Tibial nerve (tissue), 3 donors: ENCODE data around the gene PRIMPOL.

ENCODE experiments used
- POLR2A ChIP-seq, 2 donors: fragments of 450-650 bp; IDR thresholded peaks; one replicate each; pipeline ENCODE4 v1.6.1; 2017; ENCODE audit warnings: antibody characterized with exemption in 2 of 2, mild to moderate bottlenecking in 2 of 2, moderate library complexity in 2 of 2
- TF ChIP-seq, protein P1 (sequence below), 5 experiments: fragments of 200-600 bp in 3 of 5; fragments of 450-650 bp in 2 of 5; sonication (generic) in 3 of 5; IDR thresholded peaks; one replicate each; pipeline ENCODE4 v1.5.1; 2016 to 2019; ENCODE audit warnings: antibody characterized with exemption in 5 of 5, mild to moderate bottlenecking in 3 of 5, moderate library complexity in 2 of 5

DNA sequence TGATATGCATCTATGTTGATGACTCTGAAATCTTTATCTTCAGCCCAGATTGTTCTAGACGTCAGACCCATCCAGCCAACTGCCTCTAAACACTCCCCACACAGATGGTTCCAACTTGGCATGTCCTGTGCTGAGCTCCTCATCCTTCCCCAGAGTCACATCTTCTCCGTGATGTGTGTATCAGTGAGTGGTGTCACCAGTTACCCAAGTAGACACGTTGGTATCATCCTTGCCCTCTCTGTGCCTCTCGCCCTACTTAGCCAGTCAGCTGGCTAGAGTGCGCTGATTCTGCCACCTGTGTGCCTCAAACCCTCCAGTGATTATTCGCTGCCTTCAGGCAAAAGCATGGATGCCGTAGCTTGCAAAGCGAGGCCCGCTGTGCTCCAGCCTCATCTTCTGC, 18.6 kb downstream of the PRIMPOL start:
- TF ChIP-seq, protein P1, sequence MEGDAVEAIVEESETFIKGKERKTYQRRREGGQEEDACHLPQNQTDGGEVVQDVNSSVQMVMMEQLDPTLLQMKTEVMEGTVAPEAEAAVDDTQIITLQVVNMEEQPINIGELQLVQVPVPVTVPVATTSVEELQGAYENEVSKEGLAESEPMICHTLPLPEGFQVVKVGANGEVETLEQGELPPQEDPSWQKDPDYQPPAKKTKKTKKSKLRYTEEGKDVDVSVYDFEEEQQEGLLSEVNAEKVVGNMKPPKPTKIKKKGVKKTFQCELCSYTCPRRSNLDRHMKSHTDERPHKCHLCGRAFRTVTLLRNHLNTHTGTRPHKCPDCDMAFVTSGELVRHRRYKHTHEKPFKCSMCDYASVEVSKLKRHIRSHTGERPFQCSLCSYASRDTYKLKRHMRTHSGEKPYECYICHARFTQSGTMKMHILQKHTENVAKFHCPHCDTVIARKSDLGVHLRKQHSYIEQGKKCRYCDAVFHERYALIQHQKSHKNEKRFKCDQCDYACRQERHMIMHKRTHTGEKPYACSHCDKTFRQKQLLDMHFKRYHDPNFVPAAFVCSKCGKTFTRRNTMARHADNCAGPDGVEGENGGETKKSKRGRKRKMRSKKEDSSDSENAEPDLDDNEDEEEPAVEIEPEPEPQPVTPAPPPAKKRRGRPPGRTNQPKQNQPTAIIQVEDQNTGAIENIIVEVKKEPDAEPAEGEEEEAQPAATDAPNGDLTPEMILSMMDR (IDR thresholded peaks at IDR 0.05), result no peak
- no peak for TF ChIP-seq POLR2A (IDR thresholded peaks at IDR 0.05)
